ENCODE measurements around the gene TCF12. TPM values are rescaled to one million over a fixed set of nuclear protein-coding genes. Genes with fewer than 3 reads are reported as not detected.
"Not testable (repeated sequence)": the region's sequence is repeated elsewhere in the genome, so short reads cannot be mapped to it uniquely, and the experiment has no call there.

Gene TCF12
- total RNA-seq, 2 experiments from 2014 or later: 63.4 to 70.7 TPM

DNA sequence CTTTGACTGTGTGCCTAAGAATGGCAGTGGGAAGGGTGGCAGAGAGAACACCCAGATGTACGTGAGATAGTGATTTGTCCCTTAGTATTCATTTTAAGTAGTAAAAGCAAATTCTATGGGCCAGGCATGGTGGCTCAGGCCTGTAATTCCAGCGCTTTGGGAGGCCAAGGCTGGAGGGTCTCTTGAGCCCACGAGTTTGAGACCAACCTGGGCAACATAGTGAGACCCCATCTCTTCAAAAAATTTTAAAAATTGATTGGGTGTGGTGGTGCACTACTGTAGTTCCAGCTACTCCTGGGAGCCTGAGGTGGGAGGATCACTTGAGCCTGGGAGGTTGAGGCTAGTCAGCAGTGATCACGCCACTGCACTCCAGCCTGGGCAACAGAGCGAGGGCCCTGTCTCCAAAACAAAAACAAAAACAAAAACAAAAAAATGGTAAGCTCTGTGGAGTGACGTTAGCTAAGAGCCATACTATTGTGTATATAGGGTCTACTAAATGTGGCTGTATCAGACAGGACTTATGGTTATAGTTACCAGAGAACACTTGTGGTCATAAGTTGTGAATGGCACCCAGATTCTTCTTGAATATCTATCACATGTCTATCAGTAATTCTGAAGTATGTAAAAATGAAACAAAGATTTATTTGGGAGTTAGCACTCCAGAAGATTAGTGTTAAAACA, 171.5 kb downstream of the TCF12 start:
- H3K4me3 Mint-ChIP-seq: no peak overlapping the region
- H3K9me3 Mint-ChIP-seq (ENCODE audit: insufficient read depth): no peaks in the 10 kb centered on the region
- DNase-seq (no peak), ATAC-seq (no peak)
- CTCF ChIA-PET: no interaction called here
- peaks cover 10% of the 10 kb centered on the region for H3K4me1 Mint-ChIP-seq (ENCODE audit: low read depth)
- H3K27me3 Mint-ChIP-seq (ENCODE audit: low read depth): no peaks in the 10 kb centered on the region
- no peak overlapping the region for H3K27ac Mint-ChIP-seq
- POLR2A ChIA-PET: no interaction called here
- peaks cover 4% of the 10 kb centered on the region for H3K36me3 Mint-ChIP-seq (ENCODE audit: low read depth)

DNA sequence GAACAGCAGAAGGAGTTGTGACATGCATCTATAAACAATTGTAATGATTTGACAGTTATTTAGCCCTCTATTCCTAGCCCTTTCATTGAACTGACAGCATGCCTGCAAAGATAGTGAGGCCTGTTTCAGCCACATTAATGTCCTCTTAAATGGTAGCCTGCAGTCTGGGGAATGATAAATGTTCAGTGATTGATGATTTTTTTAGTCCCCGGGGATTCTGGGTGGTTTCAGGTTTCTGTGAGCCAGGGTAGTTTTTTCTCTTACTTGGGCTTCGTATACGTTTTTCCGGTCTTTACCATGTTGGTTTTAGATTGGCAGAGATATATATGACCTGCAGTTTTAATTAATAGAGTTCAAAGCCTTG, 172.0 kb downstream of the TCF12 start:
- ChIA-PET POLR2A (no interaction called here), CTCF (no interaction called here)
- H3K27ac Mint-ChIP-seq: no peak overlapping the region
- no peak overlapping the region for H3K4me3 Mint-ChIP-seq
- no peak for DNase-seq
- H3K4me1 Mint-ChIP-seq (ENCODE audit: low read depth): peaks cover 10% of the 10 kb centered on the region
- no peaks in the 10 kb centered on the region for H3K9me3 Mint-ChIP-seq (ENCODE audit: insufficient read depth)
- no peak for ATAC-seq
- peaks cover 7% of the 10 kb centered on the region for H3K36me3 Mint-ChIP-seq (ENCODE audit: low read depth)
- no peaks in the 10 kb centered on the region for H3K27me3 Mint-ChIP-seq (ENCODE audit: low read depth)

DNA sequence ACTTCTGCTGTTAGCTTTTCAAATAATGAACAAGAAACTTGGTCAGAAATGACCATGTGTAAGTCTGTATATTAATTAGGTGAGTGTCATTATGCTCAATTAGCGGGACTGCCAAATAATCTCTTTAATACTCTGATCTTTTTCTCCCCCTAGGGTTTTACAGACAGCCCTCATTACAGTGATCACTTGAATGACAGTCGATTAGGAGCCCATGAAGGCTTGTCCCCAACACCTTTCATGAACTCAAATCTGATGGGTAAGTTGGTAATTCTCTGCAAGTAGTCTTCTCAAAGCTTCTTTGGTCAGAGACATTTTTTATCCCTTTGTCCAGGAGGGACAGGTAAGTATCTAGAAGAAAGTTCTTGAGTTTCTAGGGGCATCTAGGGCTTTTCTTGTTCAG, 173.2 kb downstream of the TCF12 start:
- DNase-seq: no peak
- CTCF ChIA-PET: no interaction called here
- no peaks in the 10 kb centered on the region for H3K9me3 Mint-ChIP-seq (ENCODE audit: insufficient read depth)

DNA sequence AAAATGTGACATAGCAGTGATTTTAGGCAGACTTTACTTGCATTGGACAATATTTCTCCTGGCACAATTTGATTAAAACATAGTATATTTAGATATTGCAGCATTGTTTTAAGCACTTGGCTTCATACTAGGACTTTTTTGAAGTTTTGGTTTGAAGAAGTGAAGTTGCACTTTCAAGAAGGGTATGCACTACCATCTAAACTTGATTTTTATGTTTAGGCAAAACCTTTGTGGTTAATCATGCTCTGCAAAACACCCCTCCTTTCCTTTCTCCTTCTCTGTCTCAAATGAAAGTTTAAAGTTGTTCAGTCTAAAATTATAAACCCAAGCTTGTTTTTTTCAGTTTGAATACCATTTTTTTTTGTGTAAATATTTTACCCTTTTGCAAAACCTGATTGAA, 173.8 kb downstream of the TCF12 start:
- peaks cover 8% of the 10 kb centered on the region for H3K36me3 Mint-ChIP-seq (ENCODE audit: low read depth)
- CTCF ChIA-PET: interaction anchor here (1.4 kb wide), 1 partner anchor 10 kb away, joined by 3 read pairs; no protein-coding TSS in a partner anchor
- H3K4me3 Mint-ChIP-seq: no peak overlapping the region
- H3K27me3 Mint-ChIP-seq (ENCODE audit: low read depth): no peaks in the 10 kb centered on the region
- no peaks in the 10 kb centered on the region for H3K9me3 Mint-ChIP-seq (ENCODE audit: insufficient read depth)
- DNase-seq: no peak
- H3K4me1 Mint-ChIP-seq (ENCODE audit: low read depth): peaks cover 10% of the 10 kb centered on the region
- POLR2A ChIA-PET: no interaction called here
- no peak for ATAC-seq
- no peak overlapping the region for H3K27ac Mint-ChIP-seq

More for the DNA sequence above, 173.2 kb downstream of the TCF12 start:
- peaks cover 10% of the 10 kb centered on the region for H3K4me1 Mint-ChIP-seq (ENCODE audit: low read depth)
- no peak overlapping the region for H3K4me3 Mint-ChIP-seq
- no peak for ATAC-seq
- peaks cover 8% of the 10 kb centered on the region for H3K36me3 Mint-ChIP-seq (ENCODE audit: low read depth)
- H3K27ac Mint-ChIP-seq: no peak overlapping the region
- POLR2A ChIA-PET: no interaction called here
- H3K27me3 Mint-ChIP-seq (ENCODE audit: low read depth): no peaks in the 10 kb centered on the region

DNA sequence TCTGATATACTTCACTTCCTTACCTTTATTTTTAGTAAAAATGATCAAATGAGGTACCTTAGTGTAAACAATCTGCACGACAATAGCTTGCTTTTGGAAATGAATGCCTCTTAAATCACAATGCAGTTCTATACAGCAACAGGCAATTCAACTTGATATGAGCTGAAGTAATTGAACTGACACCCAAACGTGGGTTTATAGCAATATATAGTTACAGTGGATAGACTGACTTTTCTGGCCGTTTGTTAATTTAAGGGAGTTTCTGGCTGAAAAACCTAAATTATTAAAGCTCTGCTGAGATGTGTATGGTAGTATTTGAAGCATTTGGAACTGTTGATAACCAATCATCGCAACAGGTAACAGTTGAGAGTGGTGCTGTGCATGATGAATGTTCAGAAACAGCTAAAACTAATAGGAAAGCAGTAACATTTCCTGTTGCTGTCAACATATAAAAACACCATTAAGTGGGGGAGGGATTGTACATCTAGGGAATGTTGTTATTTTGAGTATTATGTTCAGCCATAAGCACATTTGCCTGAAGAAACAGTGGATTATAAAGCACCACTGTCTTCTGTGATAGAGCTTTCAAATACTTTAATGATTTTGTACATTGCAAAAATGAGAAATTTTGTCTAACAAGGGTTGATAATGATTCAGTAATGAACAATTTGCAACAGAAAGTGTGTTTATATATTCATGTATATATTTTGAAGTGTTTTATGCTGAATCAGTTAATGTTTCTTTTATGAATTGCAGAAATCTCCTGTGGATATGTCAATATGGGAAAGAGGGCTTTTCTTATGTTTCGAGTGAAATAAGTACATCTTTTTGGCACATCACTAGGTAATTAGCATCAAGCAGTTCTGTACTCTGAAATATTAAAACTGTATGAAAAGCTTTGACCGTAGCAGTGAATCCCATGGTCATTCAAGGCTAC, 176.1 kb downstream of the TCF12 start:
- H3K4me1 Mint-ChIP-seq (ENCODE audit: low read depth): peaks cover 10% of the 10 kb centered on the region

DNA sequence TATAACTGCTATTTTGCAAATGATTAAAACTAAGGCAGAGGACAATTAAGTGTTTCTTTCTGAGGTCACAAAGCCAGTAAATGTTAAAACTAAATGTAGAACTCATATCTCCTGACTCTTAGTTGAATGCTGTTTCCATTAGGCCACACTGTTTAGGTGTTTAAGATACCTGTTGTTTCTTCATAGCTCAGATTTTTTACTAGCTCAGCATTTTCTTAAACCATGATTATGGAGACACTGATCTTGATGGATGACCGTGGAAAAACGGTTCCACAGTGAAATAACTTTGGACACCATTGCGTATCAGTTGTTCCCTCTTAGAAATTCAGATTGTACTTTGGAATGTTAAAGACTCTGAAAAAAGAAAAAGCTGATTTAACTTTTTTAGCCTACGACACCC, 177.5 kb downstream of the TCF12 start:
- H3K9me3 Mint-ChIP-seq (ENCODE audit: insufficient read depth): no peaks in the 10 kb centered on the region
- ATAC-seq (no peak), DNase-seq (no peak)
- H3K36me3 Mint-ChIP-seq (ENCODE audit: low read depth): peaks cover 12% of the 10 kb centered on the region
- no peaks in the 10 kb centered on the region for H3K27me3 Mint-ChIP-seq (ENCODE audit: low read depth)
- no peak overlapping the region for H3K27ac Mint-ChIP-seq
- ChIA-PET CTCF (interaction anchor here (1.2 to 1.8 kb wide), 3 partner anchors 16 to 117 kb away, joined by 3 to 6 read pairs (median 4); no protein-coding TSS in a partner anchor), POLR2A (no interaction called here)
- H3K4me3 Mint-ChIP-seq: no peak overlapping the region
- peaks cover 10% of the 10 kb centered on the region for H3K4me1 Mint-ChIP-seq (ENCODE audit: low read depth)

More for the DNA sequence above, 176.1 kb downstream of the TCF12 start:
- Mint-ChIP-seq H3K9me3 (ENCODE audit: insufficient read depth) (no peaks in the 10 kb centered on the region), H3K27ac (no peak overlapping the region), H3K27me3 (ENCODE audit: low read depth) (no peaks in the 10 kb centered on the region), H3K4me3 (no peak overlapping the region), H3K36me3 (ENCODE audit: low read depth) (peaks cover 12% of the 10 kb centered on the region)
- POLR2A ChIA-PET: no interaction called here
- DNase-seq: no peak
- CTCF ChIA-PET: interaction anchor here (1.2 to 1.8 kb wide), 4 partner anchors 14 to 119 kb away, joined by 3 to 6 read pairs (median 4); no protein-coding TSS in a partner anchor
- no peak for ATAC-seq

DNA sequence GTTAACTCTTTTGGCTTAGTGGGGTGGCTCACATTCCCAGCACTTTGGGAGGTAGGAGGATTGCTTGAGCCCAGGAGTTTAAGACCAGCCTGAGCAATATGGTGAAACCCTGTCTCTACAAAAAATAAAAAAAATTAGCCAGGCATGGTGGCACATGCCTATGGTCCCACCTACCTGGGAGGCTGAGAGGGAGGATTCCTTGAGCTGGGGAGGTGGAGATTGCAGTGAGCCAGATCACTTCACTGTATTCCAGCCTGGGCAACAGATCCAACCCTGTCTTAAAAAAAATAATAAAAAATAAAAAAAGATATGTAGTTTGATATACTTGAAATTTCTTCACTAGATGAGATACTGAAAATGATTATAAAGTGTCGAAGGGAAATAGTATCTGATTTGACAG, 178.8 kb downstream of the TCF12 start:
- Mint-ChIP-seq H3K27me3 (ENCODE audit: low read depth) (no peaks in the 10 kb centered on the region), H3K4me3 (no peak overlapping the region), H3K4me1 (ENCODE audit: low read depth) (peaks cover 5% of the 10 kb centered on the region), H3K36me3 (ENCODE audit: low read depth) (peaks cover 12% of the 10 kb centered on the region), H3K27ac (no peak overlapping the region), H3K9me3 (ENCODE audit: insufficient read depth) (no peaks in the 10 kb centered on the region)
- ChIA-PET POLR2A (no interaction called here), CTCF (no interaction called here)
- ATAC-seq (no peak), DNase-seq (no peak)

DNA sequence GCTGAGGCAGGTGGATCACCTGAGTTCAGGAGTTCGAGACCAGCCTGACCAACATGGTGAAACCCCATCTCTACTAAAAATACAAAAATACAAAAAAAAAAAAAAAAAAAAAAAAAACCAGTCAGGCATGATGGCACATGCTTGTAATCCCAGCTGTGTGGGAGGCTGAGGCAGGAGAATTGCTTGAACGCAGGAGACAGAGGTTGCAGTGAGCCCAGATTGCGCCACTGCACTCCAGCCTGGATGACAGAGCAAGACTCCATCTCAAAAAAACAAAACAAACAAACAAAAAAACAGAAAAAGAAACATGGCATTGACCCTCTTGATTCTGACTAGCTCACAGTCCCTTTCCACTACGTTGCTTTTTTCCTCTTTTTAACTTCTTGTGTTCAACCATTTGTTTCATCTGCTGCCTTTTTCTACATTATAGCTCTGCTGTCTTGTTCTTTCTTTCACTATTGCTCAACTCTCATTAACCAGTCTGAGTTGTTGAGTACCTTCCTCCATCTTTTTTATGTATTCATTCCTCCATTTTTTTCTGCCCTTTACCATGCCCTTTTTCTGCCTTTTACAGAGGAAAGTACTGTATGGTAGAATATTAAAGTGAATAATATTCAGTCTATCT, 179.6 kb downstream of the TCF12 start:
- H3K4me1 Mint-ChIP-seq (ENCODE audit: low read depth); ATAC-seq; DNase-seq; CTCF ChIA-PET; POLR2A ChIA-PET; H3K9me3 Mint-ChIP-seq (ENCODE audit: insufficient read depth); H3K27me3 Mint-ChIP-seq (ENCODE audit: low read depth); H3K27ac Mint-ChIP-seq; H3K36me3 Mint-ChIP-seq (ENCODE audit: low read depth); H3K4me3 Mint-ChIP-seq: not testable (repeated sequence)

DNA sequence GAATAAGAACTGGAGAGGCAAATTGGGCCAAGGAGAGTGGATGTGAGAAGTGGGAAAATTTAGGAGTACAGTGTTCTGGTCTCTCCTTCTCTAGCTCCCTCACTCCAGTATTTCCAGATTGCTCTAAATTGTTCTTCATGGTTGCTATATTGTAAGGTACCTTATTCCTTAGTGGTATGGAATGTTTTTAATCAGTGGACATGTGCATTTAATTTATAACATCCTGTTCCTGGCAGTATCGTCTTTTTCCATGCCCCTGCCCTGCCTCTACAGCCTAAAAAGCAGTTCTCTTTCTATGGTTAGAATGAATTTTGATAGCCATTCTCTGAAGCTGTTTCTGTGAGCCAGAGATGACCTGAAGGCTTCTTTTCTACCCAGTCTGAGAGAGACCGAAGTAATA, 180.5 kb downstream of the TCF12 start:
- DNase-seq (no peak), ATAC-seq (no peak)
- ChIA-PET POLR2A (no interaction called here), CTCF (no interaction called here)
- no peaks in the 10 kb centered on the region for H3K9me3 Mint-ChIP-seq (ENCODE audit: insufficient read depth)
- no peak overlapping the region for H3K27ac Mint-ChIP-seq
- H3K4me3 Mint-ChIP-seq: no peak overlapping the region
- H3K4me1 Mint-ChIP-seq (ENCODE audit: low read depth): no peaks in the 10 kb centered on the region
- H3K27me3 Mint-ChIP-seq (ENCODE audit: low read depth): no peaks in the 10 kb centered on the region
- H3K36me3 Mint-ChIP-seq (ENCODE audit: low read depth): peaks cover 8% of the 10 kb centered on the region

DNA sequence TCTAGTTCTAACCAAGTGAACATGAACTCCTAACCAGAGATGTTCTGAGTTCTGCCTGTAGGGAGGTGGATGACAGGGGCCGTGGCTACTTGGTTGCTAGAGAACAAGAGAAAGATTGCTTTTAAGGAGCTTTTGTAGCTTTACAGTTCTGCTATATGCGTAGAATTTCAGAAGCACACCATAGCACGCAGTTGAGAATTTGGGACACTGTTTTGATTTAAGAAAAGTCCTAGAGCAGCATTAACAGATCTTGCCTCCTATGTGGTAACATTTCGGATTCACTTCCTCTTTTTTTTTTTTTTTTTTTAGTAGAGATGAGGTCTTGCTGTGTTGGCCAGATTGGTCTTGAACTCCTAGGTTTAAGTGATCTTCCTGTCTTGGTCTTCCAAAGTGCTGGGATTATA, 181.7 kb downstream of the TCF12 start:
- peaks cover 8% of the 10 kb centered on the region for H3K36me3 Mint-ChIP-seq (ENCODE audit: low read depth)
- H3K4me1 Mint-ChIP-seq (ENCODE audit: low read depth): no peaks in the 10 kb centered on the region
- no peaks in the 10 kb centered on the region for H3K27me3 Mint-ChIP-seq (ENCODE audit: low read depth)
- H3K4me3 Mint-ChIP-seq: no peak overlapping the region
- CTCF ChIA-PET: no interaction called here
- H3K9me3 Mint-ChIP-seq (ENCODE audit: insufficient read depth): no peaks in the 10 kb centered on the region
- H3K27ac Mint-ChIP-seq: no peak overlapping the region
- DNase-seq: no peak
- POLR2A ChIA-PET: no interaction called here
- ATAC-seq: no peak

DNA sequence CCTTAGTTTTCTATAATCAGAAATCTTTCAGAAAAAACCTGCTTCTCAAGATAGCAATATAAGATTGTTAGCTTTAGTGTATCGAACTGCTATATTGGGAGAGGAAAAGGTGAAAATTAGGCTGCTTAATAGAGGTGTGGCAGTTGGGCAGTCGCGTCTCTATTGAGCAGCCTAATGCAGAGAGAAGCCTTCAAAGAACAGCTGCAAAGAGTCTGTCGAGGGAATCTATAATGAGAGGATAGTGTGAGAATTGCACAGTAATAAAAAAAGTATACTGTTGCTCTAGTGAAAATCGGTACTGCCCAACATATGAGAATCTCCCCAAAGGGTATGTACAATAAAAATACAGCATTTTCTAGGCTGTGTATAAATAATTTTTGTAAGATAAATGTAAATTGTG, 184.4 kb downstream of the TCF12 start:
- no peak for ATAC-seq
- ChIA-PET POLR2A (no interaction called here), CTCF (interaction anchor here (1.0 kb wide), 1 partner anchor 44 kb away, joined by 3 read pairs; no protein-coding TSS in a partner anchor)
- H3K27ac Mint-ChIP-seq: no peak overlapping the region
- H3K9me3 Mint-ChIP-seq (ENCODE audit: insufficient read depth): no peaks in the 10 kb centered on the region
- no peaks in the 10 kb centered on the region for H3K27me3 Mint-ChIP-seq (ENCODE audit: low read depth)
- no peak overlapping the region for H3K4me3 Mint-ChIP-seq
- H3K36me3 Mint-ChIP-seq (ENCODE audit: low read depth): peaks cover 15% of the 10 kb centered on the region
- no peak for DNase-seq
- H3K4me1 Mint-ChIP-seq (ENCODE audit: low read depth): no peaks in the 10 kb centered on the region

DNA sequence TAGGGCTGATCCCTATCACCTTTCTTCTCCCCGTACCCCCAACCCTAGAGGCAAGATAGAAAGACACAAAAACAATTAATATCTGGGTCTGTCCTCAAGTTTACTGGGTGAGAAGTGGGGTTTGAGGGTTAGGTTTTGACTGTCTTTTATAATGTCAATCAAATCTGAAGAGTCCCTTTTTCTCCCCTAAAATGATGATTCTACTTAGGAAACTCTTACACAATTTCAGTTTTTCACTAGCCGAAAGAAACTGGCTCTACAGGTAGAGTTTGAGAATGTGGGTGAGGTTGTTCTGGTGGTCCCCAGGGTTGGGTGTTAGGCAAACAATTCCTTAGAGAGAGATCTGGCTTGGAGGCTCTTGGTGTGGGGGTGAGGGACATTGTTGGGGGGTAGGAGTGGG, 189.9 kb downstream of the TCF12 start:
- H3K27ac Mint-ChIP-seq: no peak overlapping the region
- POLR2A ChIA-PET: no interaction called here

More for the DNA sequence above, 189.9 kb downstream of the TCF12 start:
- CTCF ChIA-PET: interaction anchor here (1.2 kb wide), 1 partner anchor 105 kb away, joined by 3 read pairs; no protein-coding TSS in a partner anchor
- ATAC-seq: no peak
- H3K27me3 Mint-ChIP-seq (ENCODE audit: low read depth): no peaks in the 10 kb centered on the region
- peaks cover 10% of the 10 kb centered on the region for H3K36me3 Mint-ChIP-seq (ENCODE audit: low read depth)
- DNase-seq: no peak
- peaks cover 8% of the 10 kb centered on the region for H3K4me1 Mint-ChIP-seq (ENCODE audit: low read depth)
- no peaks in the 10 kb centered on the region for H3K9me3 Mint-ChIP-seq (ENCODE audit: insufficient read depth)
- no peak overlapping the region for H3K4me3 Mint-ChIP-seq

Data from activated CD8-positive, alpha-beta T cell treated with anti-CD3 and anti-CD28 coated beads, Interleukin-2, amount 10 ng/mL, durations not matched to agents 7 days and 5 days (primary cell).